SU-DHL-6 (cell line): ENCODE results near the gene LGALS1.

Experiments used
- EZH2phosphoT487 ChIP-seq: fragments of 200-600 bp; sonication (generic), shearing (Covaris generic); conservative IDR thresholded peaks from 2 replicates; pipeline ENCODE4 v1.6.1; 2018; ENCODE audit warnings: mild to moderate bottlenecking, antibody characterized with exemption, low read length, moderate library complexity, mixed read lengths
- TF ChIP-seq, protein P1 (sequence below): fragments of 200-600 bp; sonication (generic); IDR thresholded peaks from one replicate; pipeline ENCODE4 v1.5.1; 2017; ENCODE audit warnings: antibody characterized with exemption, mild to moderate bottlenecking, low read length, moderate library complexity; ENCODE audit not compliant: insufficient read depth, poor library complexity, severe bottlenecking

- TF ChIP-seq, protein P1, sequence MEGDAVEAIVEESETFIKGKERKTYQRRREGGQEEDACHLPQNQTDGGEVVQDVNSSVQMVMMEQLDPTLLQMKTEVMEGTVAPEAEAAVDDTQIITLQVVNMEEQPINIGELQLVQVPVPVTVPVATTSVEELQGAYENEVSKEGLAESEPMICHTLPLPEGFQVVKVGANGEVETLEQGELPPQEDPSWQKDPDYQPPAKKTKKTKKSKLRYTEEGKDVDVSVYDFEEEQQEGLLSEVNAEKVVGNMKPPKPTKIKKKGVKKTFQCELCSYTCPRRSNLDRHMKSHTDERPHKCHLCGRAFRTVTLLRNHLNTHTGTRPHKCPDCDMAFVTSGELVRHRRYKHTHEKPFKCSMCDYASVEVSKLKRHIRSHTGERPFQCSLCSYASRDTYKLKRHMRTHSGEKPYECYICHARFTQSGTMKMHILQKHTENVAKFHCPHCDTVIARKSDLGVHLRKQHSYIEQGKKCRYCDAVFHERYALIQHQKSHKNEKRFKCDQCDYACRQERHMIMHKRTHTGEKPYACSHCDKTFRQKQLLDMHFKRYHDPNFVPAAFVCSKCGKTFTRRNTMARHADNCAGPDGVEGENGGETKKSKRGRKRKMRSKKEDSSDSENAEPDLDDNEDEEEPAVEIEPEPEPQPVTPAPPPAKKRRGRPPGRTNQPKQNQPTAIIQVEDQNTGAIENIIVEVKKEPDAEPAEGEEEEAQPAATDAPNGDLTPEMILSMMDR = no peak
- no peak for TF ChIP-seq EZH2phosphoT487
Observed at GRCh38 chr22:37638391-37639069, 36.9 kb upstream of the LGALS1 start.
